Mucosa of gallbladder (tissue), 1 donor: Measurements from ENCODE around the gene DNAJC19. TPM values are rescaled to one million over a fixed set of nuclear protein-coding genes. Genes with fewer than 3 reads are reported as not detected.

ENCODE experiments used
- DNase-seq: peaks from one replicate; pipeline ENCODE4 v3.0.0-alpha.2; 2020; ENCODE audit warnings: low spot score
- total RNA-seq: library from RNA; stranded (reverse); gene quantifications from one replicate; pipeline ENCODE4 v1.2.1, GENCODE V29; 2021
- donor health status: DM: no; HTN: no; CAD: no.

DNAJC19 gene
- total RNA-seq, 1 donor from 2014 or later: 43.0 TPM

DNA sequence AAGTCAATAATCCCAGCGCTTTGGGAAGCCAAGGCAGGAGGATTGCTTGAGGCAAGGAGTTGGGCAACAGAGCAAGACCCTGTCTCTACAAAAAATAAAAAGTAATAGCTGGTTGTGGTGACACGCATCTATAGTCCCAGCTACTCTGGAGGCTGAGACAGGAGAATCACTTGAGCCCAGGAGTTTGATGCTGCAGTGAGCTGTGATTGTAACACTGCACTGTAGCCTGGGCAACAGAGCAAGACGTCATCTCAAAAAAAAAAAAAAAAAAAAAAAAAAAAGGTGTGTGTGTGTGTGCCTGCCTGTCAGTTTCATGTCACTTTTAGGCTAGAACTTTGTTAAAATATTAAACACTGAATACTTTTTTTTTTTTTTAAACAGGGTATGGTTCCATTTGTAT is 28.4 kb downstream of the DNAJC19 start:
- DNase-seq: no peak

DNA sequence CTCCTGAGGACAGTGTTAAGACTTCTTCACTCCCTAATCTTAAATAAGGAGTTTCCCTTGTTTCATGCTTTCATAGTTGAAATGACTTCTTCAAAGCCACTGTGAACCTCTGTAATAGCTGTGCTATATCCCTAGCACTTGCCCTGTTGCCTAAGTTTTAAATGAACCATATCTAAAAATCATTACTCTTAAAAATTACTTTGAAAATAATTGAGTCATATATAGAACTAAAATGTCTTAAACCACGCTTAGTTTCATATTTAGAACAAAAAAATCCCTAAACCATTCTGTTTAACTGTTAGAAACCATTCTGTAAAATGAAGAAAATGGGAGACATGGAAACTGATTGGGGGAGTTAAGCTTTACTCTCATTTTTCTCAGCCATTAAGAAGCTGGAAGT is 29.8 kb downstream of the DNAJC19 start:
- no peak for DNase-seq

DNA sequence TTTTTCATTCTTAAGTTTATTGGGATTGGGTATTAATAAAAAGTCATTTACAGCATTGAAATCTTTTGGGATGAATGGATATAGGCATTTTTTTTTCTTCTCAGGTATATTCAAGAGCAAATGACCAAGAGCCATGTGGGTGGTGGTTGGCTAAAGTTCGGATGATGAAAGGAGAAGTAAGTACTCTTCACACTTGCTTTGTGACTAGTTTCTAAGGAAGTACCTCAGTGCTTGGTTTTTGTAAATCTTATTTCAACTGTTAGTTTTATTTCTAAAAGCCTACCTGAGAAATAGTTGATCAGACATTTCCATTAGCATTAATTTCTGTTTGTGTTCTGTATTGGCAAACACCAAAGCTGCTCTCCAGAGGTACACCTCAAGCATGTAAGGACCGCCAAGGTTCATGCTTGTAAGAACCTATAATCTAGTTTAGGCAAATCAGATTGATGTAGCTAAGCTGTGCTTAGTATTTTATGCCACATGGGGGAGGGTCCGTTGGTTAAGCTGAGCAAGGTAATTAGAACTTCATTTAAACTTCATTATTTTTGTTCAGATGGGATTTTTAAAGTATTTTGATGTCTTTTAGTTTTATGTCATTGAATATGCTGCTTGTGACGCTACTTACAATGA is 41.7 kb downstream of the DNAJC19 start:
- no peak for DNase-seq

DNA sequence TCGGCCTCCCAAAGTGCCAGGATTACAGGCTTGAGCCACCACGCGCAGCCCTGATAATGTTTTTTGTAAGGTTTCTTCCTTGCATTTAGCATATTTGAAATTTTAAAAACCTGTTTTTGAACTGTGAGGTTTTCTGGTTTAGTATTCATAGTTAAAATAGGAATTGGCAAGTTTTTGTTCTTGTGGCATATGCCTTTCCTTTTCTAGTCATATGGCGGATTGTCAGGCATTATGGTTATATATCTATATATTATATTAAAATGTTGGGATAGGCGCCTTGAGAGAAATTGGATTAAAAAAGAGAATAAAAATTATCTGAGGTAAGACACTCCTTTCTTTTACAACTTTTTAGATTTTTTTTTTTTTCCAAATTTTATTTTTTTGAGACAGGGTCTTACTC is 48.7 kb downstream of the DNAJC19 start:
- DNase-seq: no peak

DNA sequence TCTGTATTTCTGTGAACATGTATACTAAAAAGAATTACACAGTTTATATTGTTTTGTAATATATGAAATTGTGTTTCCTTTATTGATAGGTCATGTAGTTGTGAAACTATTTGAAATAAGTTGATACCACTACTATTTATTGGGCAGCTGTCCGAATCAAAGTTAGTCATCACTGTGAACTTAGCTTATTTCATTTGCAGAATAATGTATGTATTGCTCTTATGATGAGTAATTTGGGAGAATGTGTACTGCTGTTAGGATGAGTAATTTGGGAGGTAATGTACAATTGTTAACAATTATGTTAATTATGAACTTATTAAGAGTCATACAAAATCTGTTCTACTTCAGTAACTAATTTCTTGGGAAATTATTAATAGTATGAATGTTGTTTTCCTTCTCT is 54.9 kb downstream of the DNAJC19 start:
- no peak for DNase-seq

Other genes starting within 250 kb of the DNAJC19 start
- gene FXR1, start 77.1 kb downstream of the DNAJC19 start, total RNA-seq: 117 TPM